Midbrain (tissue), 1 donor: ENCODE results near the gene PALLD.

Experiments used
- DNase-seq: peaks from one replicate; lab custom pipeline; 2025; lab: John Stamatoyannopoulos, UW

Gene PALLD

DNA sequence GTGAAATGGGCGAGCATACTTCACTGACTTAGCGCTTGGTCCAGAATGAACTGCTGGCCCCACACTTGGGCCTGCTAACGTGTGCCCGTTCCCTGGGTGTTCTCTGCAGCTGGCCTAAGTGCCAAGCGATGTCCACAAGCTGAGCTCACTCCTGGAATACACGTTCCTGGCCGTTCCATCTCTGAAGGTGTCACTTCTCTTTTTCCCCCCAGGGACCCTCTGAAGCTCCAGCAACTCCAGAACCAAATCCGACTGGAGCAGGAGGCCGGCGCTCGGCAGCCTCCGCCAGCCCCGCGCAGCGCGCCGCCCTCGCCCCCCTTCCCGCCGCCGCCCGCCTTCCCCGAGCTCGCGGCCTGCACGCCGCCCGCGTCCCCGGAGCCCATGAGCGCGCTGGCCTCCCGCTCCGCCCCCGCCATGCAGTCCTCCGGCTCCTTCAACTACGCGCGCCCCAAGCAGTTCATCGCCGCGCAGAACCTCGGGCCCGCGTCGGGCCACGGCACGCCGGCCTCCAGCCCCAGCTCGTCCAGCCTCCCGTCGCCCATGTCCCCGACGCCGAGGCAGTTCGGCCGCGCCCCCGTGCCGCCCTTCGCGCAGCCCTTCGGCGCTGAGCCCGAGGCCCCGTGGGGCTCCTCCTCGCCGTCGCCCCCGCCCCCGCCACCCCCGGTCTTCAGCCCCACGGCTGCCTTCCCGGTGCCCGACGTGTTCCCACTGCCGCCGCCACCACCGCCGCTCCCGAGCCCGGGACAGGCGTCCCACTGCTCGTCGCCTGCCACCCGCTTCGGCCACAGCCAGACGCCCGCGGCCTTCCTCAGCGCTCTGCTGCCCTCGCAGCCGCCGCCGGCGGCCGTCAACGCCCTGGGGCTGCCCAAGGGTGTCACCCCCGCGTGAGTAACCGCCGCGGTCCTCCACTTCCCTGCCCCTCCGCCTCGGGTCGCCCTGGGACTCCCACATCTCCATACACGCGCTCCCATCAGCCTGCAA is 380.9 kb downstream of the PALLD start:
- DNase-seq = peak; percentile 18

- DNase-seq = no peak
Measured at GRCh38 chr4:168878623-168879022, 381.8 kb downstream of the PALLD start.

- DNase-seq = no peak
Measured at GRCh38 chr4:168879188-168879587, 382.3 kb downstream of the PALLD start.

GRCh38 chr4:168880072-168880675 is 383.3 kb downstream of the PALLD start:
- DNase-seq = no peak

DNA sequence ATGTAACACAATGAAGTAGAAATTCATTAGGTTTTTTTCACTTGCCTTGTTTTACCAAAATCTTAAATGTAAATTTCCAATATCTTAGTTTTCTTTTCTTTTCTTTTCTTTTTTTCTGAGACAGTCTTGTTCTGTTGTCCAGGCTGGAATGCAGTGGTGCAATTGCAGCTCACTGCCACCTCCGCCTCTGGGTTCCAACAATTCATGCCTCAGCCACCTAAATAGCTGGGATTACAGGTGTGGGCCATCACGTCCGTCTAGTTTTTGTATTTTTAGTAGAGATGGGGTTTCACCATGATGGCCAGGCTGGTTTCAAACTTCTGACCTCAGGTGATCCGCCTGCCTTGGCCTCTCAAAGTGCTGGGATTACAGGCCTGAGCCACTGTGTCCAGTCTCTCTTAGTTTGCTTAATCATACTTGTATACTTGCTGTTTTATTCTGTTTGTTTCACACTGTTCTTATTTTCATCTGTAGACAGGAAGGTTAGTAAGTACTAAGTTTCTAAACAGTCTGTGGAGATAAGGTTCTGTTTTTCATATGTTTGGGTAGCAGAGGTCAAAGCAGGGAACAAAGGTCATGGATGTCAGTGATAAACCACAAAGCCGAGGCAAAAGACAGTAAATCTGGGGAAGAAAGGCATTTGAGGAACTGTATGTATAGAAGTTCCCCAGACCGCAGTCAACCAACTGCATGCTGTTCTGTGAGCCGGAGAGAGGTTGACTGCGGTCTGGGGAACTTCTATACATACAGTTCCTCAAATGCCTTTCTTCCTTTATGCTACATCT is 384.2 kb downstream of the PALLD start:
- DNase-seq = no peak

DNA sequence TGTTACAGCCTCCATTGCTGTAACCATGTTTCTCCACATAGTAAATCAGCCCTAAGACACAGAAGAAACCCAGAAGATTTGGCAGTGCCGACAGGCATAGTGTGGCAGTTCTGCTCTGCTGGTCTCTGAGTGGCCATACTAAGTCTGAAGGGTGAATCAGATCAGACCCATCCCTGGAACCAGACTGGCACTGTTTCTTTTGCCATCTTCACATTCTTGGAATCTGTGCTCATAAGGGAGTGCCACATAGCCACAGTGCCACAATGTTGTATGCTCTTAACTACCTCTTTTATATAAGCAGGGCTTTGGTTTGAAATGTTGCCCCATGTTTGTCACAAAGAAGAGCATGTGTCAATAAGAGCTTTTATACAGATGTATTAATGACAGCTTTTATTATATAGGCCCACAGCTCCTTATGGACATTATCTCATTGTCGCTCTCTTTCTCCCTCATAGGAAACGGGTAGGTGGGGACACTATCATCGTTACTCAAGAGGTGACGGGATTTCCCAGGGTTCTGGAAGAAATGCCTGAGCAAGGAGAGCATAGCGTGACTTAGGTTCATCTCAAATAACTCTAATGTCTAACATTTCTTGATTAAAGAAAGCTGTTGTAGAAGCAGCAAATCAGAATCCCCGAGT is 385.0 kb downstream of the PALLD start:
- no peak for DNase-seq

GRCh38 chr4:168882650-168883233 is 385.9 kb downstream of the PALLD start:
- DNase-seq = no peak

GRCh38 chr4:168883513-168883912 is 386.7 kb downstream of the PALLD start:
- no peak for DNase-seq

- DNase-seq = no peak
Measured at GRCh38 chr4:168884251-168885124, 387.6 kb downstream of the PALLD start.

GRCh38 chr4:168885400-168885799 is 388.5 kb downstream of the PALLD start:
- DNase-seq = no peak

DNA sequence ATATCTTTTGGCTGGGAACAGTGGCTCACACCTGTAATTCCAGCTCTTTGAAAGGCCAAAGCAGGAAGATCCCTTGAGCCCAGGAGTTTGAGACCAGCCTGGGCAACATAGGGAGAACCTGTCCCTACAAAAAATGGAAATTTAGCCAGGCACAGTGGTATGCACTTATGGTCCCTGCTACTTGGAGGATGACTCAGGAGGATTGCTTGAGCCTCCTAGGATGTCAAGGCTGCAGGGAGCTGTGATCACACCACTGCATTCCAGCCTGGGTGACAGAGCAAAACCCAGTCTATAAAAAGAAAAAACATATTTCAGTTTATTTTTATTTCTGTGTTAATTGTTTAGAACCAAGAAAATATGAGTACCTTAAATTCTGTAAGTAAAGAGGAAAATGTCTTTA is 389.5 kb downstream of the PALLD start:
- DNase-seq = no peak

GRCh38 chr4:168887809-168888208 is 391.0 kb downstream of the PALLD start:
- DNase-seq = no peak

DNA sequence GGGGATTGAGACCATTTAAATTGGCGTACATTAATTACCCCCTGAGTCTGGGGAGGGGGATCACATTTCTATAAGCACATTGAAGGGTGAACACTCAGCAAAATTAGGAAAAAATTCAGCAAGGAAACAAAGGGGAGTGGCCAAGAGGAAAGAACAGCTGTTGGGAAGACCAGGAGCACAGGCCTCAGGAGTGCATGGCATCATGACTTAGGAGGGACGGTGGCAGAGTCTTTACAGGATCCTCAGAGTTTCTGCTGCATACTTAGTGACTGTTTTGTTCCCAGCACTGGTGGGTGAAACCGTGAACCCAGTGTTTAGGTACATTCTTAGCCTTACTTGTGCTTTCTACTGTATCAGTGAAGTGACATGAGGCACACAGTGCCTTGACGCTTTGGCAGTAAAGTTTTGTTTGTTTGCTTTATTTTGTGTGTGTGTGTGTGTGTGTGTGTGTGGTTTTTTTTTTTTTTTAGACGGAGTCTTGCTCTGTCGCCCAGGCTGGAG is 391.9 kb downstream of the PALLD start:
- DNase-seq = no peak

GRCh38 chr4:168891086-168891485 is 394.2 kb downstream of the PALLD start:
- no peak for DNase-seq

DNA sequence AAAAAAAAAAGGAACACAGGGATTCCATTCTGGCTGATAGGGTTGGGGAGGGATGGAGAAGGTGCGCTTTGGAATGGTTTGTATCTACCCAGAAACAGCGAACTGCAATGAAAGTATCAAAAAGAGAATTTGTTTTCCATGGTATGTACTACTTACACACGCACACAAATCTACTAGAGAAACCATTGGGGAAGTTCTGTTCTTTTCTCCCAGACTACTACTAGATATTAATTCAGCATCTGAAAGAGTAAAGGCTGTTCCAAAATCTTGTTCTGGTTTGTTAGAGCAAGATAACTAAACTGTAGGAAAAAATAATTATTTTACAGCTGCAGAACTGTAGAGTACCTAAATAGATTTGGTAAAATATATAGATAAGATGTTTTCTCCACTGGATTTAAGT is 394.8 kb downstream of the PALLD start:
- no peak for DNase-seq

DNA sequence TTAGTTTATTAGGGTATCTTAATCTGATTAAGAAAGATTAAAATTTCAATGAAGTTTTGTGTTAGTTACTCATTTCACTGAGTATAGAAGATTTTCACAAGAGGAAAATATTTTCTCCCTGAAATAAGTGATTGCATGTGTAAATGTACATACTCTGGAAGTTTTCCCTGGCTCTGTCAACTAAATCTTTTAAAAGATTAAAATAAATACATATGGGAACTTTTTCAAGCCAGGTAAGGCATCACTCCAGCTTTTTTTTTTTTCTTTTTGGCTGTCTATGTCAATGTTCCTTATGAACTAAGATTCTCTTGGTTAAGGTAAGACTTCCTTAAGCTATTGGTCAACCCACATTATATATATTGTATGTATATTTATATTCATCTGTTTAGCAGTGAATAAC is 395.6 kb downstream of the PALLD start:
- no peak for DNase-seq

- DNase-seq = no peak
Measured at GRCh38 chr4:168893205-168893604, 396.4 kb downstream of the PALLD start.

DNA sequence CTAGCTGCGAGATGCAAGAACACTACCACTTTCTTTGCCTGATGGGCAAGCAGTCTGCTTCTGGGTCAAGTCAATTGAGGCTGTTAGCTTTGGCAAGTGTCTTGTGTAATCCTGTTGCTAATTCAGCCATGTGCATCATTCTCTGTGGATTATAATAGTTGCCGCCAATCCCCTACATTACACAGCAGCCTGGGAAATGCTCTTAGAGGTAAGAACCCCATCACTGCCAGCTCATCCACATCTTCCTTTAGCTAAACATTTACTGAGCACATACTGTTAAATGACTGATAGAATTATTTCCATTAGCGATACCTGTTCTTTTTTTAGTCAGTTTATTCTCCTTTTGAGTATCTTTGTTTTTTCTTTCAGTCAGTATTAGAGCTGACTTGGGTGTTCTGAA is 397.0 kb downstream of the PALLD start:
- DNase-seq = no peak

GRCh38 chr4:168900080-168900479 is 403.2 kb downstream of the PALLD start:
- DNase-seq = no peak

GRCh38 chr4:168907119-168907698 is 410.4 kb downstream of the PALLD start:
- DNase-seq = no peak
